Stimulated activated CD4-positive, alpha-beta T cell treated with anti-CD3 and anti-CD28 coated beads, Interleukin-2, amount 100 ng/mL, for 4 hours (primary cell): Measurements from ENCODE around the gene HSD17B8.

Source experiments
- DNase-seq: peaks from one replicate; pipeline ENCODE4 v3.0.0-alpha.2; 2020; ENCODE audit warnings: low read depth

The HSD17B8 gene

DNA sequence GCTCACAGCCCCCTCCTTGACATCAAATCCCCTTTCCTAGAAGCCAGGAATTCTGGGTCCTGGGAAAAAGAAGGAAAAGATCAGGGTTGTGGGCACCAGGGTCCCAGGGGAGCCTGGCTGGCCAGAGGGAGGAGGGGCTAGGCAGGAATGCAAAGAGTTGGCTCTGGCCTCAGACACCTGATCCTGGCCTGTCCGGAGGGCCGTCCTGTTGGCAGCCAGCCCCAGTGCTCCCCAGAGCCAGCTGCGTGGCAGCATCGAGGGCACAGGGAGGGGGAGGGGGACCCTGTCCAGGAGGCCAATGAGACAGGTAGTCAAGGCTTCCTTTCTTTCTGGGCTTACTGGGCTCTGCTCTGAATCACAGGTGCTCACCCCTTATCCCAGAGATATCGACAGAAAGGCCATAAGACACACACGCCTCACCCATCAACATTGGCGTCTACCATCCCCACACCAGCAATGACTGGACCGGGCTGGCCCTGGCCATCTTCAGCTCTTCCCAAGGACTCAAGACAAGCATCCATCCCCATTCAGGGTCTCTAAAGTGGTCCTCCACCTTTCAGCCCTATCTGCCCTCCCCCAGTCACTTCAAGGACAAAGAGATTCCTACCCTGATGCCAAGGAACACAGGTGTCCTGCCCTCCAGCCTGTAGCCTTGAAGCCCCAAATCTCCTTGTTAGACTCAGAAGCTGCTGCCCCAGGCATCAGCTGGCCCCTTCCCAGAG lies 12.9 kb upstream of the HSD17B8 start:
- DNase-seq = no peak

DNA sequence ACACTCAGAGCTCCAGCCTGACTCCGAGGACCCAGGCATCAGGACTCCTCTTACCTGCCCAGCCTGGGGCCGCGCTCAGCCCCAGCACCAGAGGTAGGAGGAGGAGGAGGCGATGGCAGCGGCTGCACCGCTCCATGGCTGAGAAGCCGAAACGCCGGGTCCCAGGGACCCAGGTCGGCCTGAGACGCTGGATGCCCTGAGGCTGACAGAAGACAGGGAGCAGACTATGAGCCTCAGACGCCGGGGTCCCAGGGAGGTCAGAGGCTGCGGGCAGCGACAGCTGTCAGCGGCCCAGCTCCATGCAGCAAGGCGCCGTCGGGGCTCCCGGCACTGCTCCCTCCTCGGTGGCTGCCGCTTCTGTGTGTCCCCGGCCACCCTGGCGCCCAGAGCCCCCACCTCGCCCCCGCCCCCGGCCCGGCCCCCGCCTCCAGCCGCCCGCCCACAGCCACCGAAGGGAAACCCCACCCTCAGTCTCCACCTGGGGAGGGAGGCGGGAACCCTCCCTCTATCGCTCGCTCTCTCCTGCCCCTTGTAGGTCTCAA lies 12.3 kb upstream of the HSD17B8 start, which contains the start of gene COL11A2:
Gene COL11A2 (minus strand): TSS at position 363 of the 542 bp plus-strand sequence. CDS start 227 bp downstream, at position 136.
- no peak for DNase-seq

DNA sequence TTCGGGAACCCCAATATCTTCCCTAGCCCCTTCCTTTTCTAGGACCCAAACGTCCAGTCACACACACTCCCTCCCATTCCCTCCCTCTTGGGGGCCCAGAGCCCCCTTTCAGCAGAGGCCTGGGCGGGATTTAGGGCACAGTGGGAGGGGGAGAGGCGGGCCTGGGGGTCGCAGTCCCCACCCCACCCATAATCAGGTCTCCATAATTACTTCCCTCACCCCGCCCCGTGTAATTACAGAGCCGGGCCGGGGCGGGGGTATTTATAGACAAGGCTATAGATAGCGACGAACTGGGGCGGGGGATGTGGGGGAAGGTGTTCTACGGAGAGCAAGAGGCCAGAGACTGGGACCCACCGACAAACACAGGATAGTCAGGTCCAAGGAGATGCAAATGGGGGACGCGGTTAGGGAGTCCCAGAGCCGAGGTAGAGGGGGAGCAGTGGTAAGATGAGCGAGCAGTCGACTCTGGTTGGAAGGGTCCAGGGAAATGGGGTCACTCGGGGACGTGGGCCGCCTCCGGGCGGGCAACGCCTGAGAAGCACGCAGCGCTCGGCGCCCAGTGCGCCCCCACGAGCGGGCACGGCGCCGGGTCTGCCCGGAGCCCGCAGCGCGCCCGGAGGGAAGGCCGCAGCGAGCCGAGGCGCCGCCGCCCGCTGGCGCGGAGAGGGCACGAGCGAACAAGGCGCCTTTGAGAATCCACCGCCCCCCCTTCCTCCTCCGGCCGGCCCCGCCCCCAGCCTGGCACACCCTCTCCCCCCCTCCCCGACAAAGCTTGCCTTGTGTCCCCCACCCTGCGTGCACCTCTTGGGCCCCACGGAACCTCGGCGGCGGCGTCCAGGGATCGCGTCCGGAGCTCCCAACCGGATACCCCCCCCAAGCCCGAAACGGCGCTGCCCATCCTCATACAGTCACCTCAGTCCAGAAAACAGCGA lies 11.5 kb upstream of the HSD17B8 start:
- no peak for DNase-seq

- DNase-seq = no peak
Measured at GRCh38 chr6:33193619-33194018, 10.8 kb upstream of the HSD17B8 start.

DNA sequence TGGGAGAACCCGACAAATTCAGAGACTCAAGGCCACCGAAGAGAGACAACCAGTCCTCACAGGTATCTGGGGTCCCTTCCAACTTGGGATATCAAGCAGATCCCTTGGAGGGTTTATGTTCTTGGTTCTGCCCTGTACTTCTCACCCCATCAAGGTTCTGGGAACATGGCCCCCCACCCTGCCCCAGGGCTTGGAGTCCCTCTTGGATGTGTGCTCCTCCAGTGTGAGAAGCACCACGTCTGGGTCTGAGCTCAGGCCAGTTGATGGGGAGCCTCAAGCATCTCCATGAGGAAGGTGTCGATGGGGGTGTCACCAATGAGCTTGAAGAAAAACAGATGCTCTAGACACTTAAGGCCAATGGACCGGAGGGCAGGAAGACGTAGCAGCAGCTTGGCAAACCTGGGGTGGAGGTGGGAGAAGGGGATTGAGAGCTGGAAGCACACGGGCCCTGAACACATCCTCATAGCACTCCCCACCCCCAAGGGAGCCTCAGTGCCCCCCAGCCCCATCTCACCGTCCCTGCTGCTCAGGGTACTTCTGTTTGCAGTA lies 9.9 kb upstream of the HSD17B8 start:
- DNase-seq = no peak

DNA sequence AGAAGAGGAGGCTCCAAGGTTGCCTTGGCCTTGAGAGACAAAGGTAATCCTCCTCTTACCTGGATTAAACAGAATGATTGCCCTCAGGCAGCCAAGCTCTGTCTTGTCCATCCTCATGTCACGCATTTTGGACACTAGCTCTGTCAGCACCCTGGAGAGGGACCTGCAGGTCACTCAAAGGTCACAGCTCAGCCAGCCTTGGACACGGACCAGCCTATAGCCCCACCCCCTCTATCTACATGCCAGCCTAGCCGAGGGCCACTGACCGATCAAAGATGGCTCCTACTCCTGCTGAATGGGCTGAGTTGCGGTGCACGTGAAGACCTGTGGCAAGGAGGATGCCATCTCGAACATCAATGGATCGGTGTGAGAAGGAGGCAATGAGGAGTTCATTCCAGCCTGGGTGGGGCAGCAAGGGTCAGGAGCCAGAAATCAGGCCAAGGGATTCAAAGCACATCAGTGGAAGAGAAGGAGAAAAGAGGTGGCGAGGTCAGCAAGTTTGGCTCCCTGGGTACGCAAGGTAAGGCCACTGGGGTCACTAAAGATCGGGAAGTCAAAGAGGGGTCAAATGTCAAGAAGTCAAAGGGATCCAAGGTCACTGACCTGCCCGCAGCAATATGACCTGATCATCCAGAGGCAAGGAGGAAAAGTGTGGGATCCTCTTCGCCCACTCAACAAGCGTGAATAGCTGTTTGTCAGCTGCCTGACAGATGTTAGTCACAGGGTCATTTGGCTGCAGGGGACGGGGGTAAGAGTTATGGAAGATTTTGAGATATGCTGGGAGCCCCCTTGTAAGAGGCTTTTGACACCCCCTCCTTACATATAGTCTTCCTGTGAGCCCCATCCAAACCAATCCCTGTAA lies 8.9 kb upstream of the HSD17B8 start:
- DNase-seq = no peak

DNA sequence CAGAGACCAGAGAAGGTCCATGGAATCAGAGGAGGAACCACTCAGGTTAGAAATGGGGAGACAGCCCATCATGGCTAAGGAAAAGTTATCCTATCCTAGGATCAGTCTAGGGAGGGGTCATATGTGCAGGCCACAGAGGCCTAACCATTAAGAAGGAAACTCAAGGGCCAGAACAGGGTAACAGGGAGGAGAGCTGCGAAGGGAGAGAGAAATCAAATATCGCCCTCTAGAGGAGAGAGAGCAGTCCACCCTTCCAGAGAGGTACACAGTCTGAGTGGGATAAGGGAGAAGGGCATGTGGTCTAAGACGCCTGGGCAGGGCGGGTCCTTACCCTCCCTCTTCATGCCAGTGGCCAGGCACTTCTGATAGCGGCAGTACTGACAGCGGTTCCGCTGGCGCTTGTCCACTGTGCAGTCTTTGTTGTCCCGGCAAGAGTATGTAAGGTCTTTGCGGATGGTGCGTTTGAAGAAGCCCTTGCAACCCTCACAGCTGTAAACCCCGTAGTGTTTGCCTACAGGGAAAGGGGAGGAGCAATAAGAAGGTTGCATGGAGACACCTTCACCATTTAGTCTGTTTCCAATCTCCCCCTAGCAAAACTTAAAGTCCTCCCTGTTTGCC lies 6.9 kb upstream of the HSD17B8 start:
- no peak for DNase-seq

GRCh38 chr6:33198159-33198852 lies 6.1 kb upstream of the HSD17B8 start:
- DNase-seq = no peak

DNA sequence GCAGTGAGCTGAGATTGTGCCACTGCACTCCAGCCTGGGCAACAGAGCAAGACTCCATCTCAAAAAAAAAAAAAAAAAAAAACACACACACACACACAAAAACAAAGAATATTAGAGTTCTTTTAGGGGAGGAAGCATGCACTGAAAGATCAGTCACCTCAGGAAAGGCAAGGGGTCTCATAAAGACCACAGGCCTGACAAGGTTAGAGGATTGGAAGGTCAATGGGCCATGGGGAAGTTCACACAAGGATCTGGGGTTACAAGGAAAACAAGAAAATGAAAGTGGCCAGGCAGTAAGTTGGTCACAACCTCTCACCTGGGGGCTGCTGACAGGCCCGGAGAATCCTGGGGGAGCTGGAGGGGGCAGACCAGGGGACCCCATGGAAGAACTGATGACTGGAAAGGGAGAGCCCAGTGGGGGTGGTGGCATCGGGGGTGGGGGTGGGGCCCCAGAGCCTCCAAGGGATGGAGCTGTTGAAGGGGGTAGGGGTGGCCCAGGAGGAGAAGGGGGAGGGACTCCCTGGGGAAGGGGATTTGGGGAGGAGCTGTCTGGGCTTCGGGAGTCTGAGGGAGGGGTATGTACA lies 5.5 kb upstream of the HSD17B8 start:
- DNase-seq = no peak

GRCh38 chr6:33199687-33200218 lies 4.7 kb upstream of the HSD17B8 start:
- DNase-seq = peak; percentile 50

GRCh38 chr6:33200219-33201146 lies 4.0 kb upstream of the HSD17B8 start, which contains the start of the genes RXRB and SLC39A7:
RXRB (minus strand) TSS chr6:33200665; CDS start chr6:33200476, 189 bp downstream.
SLC39A7 (plus strand) TSS chr6:33200867; CDS start chr6:33201246, 379 bp downstream.
- DNase-seq = peak; percentile 99

GRCh38 chr6:33201147-33201545 lies 3.3 kb upstream of the HSD17B8 start:
- no peak for DNase-seq

GRCh38 chr6:33201935-33202334 lies 2.5 kb upstream of the HSD17B8 start:
- no peak for DNase-seq

- no peak for DNase-seq
Measured at GRCh38 chr6:33202799-33203198, 1.7 kb upstream of the HSD17B8 start.

DNA sequence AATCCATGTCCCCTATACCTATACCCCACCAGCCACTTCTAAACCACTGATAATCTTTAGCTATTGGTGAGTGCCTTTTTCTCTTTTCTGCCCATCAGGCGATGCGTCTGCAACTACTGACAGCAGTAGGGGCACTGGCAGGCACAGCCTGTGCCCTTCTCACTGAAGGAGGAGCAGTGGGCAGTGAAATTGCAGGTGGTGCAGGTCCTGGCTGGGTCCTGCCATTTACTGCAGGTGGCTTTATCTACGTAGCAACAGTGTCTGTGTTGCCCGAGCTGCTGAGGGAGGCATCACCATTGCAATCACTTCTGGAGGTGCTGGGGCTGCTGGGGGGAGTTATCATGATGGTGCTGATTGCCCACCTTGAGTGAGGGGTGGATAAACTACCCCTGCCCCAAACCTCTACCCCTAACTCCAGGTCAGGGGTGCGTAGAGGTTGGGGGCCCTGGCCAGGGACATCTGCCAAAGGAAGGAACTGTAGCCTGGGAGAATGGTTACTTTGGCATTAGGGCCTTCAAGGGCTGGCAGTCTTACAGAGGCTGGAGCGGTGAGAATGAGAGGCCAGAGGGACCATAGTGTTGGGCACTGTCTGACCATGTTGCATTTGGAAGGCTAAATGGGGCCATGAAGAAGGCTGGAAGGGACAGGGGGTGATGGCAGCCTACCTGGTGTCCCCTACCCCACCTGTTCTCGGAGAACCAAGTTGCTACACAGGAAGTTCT lies 851 bp upstream of the HSD17B8 start:
- DNase-seq = no peak

DNA sequence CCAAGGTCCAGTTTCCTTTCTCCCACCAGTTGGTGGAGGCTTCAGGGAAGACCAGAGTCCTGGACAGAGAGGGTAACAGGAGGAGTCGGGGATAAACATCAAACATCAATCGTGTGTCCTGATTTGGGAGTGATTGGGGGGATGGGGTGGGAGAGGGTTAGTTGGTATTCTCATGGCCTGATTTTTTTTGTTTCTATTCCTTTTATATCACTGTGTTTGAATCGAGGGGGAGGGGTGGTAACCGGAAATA lies 365 bp upstream of the HSD17B8 start:
- no peak for DNase-seq

- DNase-seq = no peak
Measured at GRCh38 chr6:33205191-33206026, 954 bp downstream of the HSD17B8 start.
